Parathyroid adenoma (tissue), 2 donors: ENCODE data around the gene CNTNAP2.

Source experiments
- H2AFZ ChIP-seq: fragments of 300-600 bp; sonication (generic); one replicate; pipeline ENCODE4 v1.7.0; 2017; ENCODE audit warnings: antibody characterized with exemption, mild to moderate bottlenecking
- H3K27ac ChIP-seq: fragments of 300-600 bp; sonication (generic); one replicate; pipeline ENCODE4 v1.7.0; 2017
- H3K27me3 ChIP-seq: fragments of 300-600 bp; sonication (generic); one replicate; pipeline ENCODE4 v1.7.0; 2017; ENCODE audit warnings: low read length; ENCODE audit not compliant: control insufficient read depth, insufficient read depth
- H3K36me3 ChIP-seq: fragments of 300-600 bp; sonication (generic); one replicate; pipeline ENCODE4 v1.7.0; 2017; ENCODE audit warnings: low read length; ENCODE audit not compliant: control insufficient read depth, insufficient read depth
- H3K4me1 ChIP-seq: fragments of 300-600 bp; sonication (generic); one replicate; pipeline ENCODE4 v1.7.0; 2017; ENCODE audit warnings: control low read depth
- H3K4me2 ChIP-seq: fragments of 300-600 bp; sonication (generic); one replicate; pipeline ENCODE4 v1.7.0; 2017; ENCODE audit warnings: low read length
- H3K4me3 ChIP-seq: fragments of 300-600 bp; sonication (generic); one replicate; pipeline ENCODE4 v1.7.0; 2017; ENCODE audit warnings: low read depth, low read length
- H3K79me2 ChIP-seq: fragments of 300-600 bp; sonication (generic); one replicate; pipeline ENCODE4 v1.7.0; 2017; ENCODE audit warnings: control low read depth
- H3K9ac ChIP-seq: fragments of 300-600 bp; sonication (generic); one replicate; pipeline ENCODE4 v1.7.0; 2017; ENCODE audit warnings: mild to moderate bottlenecking
- H3K9me3 ChIP-seq: fragments of 300-600 bp; sonication (generic); one replicate; pipeline ENCODE4 v1.7.0; 2017; ENCODE audit warnings: low read length; ENCODE audit not compliant: control insufficient read depth
- CTCF ChIP-seq: fragments of 300-600 bp; sonication (generic); IDR thresholded peaks from one replicate; pipeline ENCODE4 v1.7.0; 2017; ENCODE audit warnings: antibody characterized with exemption, mild to moderate bottlenecking
- donor health status: primary hyperparathyroidism.

CNTNAP2 gene

GRCh38 chr7:146982482-146982881 is 865.9 kb downstream of the CNTNAP2 start:
- Histone ChIP-seq H3K27me3 (no peaks in the 10 kb centered on the region), H3K79me2 (no peaks in the 10 kb centered on the region), H3K36me3 (no peaks in the 10 kb centered on the region), H3K27ac (no peak overlapping the region), H3K9ac (no peak overlapping the region), H3K4me1 (no peaks in the 10 kb centered on the region), H3K4me2 (no peak overlapping the region), H3K4me3 (no peak overlapping the region), H3K9me3 (no peaks in the 10 kb centered on the region), H2AFZ (no peak overlapping the region)
- no peak for TF ChIP-seq CTCF

DNA sequence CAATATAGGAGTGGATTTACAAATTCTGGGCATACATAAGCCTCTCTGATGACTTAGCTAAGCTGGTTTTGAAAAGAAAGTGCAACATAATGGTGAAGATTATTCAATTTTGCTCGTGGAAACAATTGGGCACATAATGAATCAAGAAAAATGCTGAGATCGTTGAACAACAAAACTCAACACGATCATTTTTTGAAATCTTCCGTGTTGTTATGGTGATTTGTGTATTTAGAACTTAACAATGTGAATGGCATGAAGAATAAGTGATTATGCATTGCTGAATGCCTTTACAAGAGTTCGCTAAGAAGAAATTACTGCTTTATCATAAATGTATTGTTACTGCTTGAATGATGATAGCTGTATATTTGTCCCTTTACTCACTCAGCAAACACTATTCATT is 875.0 kb downstream of the CNTNAP2 start:
- H3K4me2 ChIP-seq = no peak overlapping the region
- no peaks in the 10 kb centered on the region for H3K36me3 ChIP-seq
- no peak overlapping the region for H3K27ac ChIP-seq
- no peak overlapping the region for H3K4me3 ChIP-seq
- no peaks in the 10 kb centered on the region for H3K27me3 ChIP-seq
- no peaks in the 10 kb centered on the region for H3K9me3 ChIP-seq
- no peaks in the 10 kb centered on the region for H3K4me1 ChIP-seq
- no peak for TF ChIP-seq CTCF
- no peaks in the 10 kb centered on the region for H3K79me2 ChIP-seq
- H2AFZ ChIP-seq = no peak overlapping the region
- no peak overlapping the region for H3K9ac ChIP-seq

- Histone ChIP-seq H2AFZ (no peak overlapping the region), H3K27ac (no peak overlapping the region), H3K79me2 (no peaks in the 10 kb centered on the region), H3K4me1 (no peaks in the 10 kb centered on the region), H3K4me3 (no peak overlapping the region), H3K4me2 (no peak overlapping the region), H3K9me3 (no peaks in the 10 kb centered on the region), H3K9ac (no peak overlapping the region), H3K36me3 (no peaks in the 10 kb centered on the region), H3K27me3 (no peaks in the 10 kb centered on the region)
- no peak for TF ChIP-seq CTCF
Observed at GRCh38 chr7:146993764-146994163, 877.2 kb downstream of the CNTNAP2 start.

DNA sequence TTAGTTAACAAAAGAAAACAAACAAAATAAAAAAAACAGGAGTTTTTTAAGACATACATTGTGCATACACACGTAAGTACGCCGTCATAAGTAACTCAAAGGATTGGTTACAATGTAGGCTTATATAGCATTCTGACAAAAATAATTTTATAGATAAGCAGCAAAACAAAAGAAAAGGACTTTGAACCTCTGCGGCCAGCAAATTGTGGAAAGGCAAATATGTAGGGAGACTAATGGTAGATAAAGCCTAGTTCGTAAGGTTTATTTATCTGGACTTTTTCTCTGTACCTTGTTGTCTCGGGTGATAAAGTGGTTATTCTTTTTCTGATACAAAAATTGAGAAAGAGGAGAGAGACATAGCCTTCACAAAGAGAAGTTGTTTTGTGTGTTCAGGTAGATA is 891.9 kb downstream of the CNTNAP2 start:
- no peak overlapping the region for H3K27ac ChIP-seq
- H2AFZ ChIP-seq = no peak overlapping the region
- no peaks in the 10 kb centered on the region for H3K27me3 ChIP-seq
- no peaks in the 10 kb centered on the region for H3K9me3 ChIP-seq
- no peak overlapping the region for H3K4me3 ChIP-seq
- no peaks in the 10 kb centered on the region for H3K79me2 ChIP-seq
- TF ChIP-seq CTCF = no peak
- H3K4me2 ChIP-seq = no peak overlapping the region
- no peaks in the 10 kb centered on the region for H3K4me1 ChIP-seq
- no peaks in the 10 kb centered on the region for H3K36me3 ChIP-seq
- H3K9ac ChIP-seq = no peak overlapping the region

- H3K27me3 ChIP-seq = no peaks in the 10 kb centered on the region
Observed at GRCh38 chr7:147012666-147013065, 896.1 kb downstream of the CNTNAP2 start.

More at GRCh38 chr7:147012666-147013065, 896.1 kb downstream of the CNTNAP2 start:
- H3K4me3 ChIP-seq = no peak overlapping the region
- no peak overlapping the region for H3K27ac ChIP-seq
- H2AFZ ChIP-seq = no peak overlapping the region
- no peaks in the 10 kb centered on the region for H3K79me2 ChIP-seq
- no peak for TF ChIP-seq CTCF
- no peaks in the 10 kb centered on the region for H3K36me3 ChIP-seq
- H3K9ac ChIP-seq = no peak overlapping the region
- no peaks in the 10 kb centered on the region for H3K9me3 ChIP-seq
- no peaks in the 10 kb centered on the region for H3K4me1 ChIP-seq
- H3K4me2 ChIP-seq = no peak overlapping the region
